Endothelial cell of umbilical vein (primary cell): ENCODE measurements around the gene IL36B. TPM values are rescaled to one million over a fixed set of nuclear protein-coding genes. Genes with fewer than 3 reads are reported as not detected.

Experiments
- BruUV-seq: library from RNA; stranded (reverse); fragments of 400-500 nt; replicated peaks from 2 replicates; lab custom pipeline; 2021; lab: Mats Ljungman, UMichigan
- CTCF ChIA-PET: fragments of 300-600, 350-600 bp; sonication (Branson Sonifier 250); formaldehyde crosslinking; loops from one replicate; lab custom pipeline; 2021; ENCODE audit warnings: antibody characterized with exemption, inconsistent platforms; lab: Charles Lee
- POLR2A ChIA-PET: fragments of 300-600, 350-600 bp; sonication (Branson Sonifier 250); formaldehyde crosslinking; loops from one replicate; lab custom pipeline; 2021; ENCODE audit warnings: antibody characterized with exemption, inconsistent platforms; lab: Charles Lee
- DNase-seq: peaks from one replicate; pipeline ENCODE4 v3.0.0-alpha.2; 2011; ENCODE audit warnings: low read depth, low spot score
- FAIRE-seq: peaks from 2 replicates; lab custom pipeline; 2011; peaks lifted over from hg19 to GRCh38; lab: Jason Lieb, UNC
- H2AFZ ChIP-seq: 2 replicates; pipeline ENCODE4 v1.6.0; 2012; ENCODE audit warnings: low read depth, low read length, control low read depth, inconsistent platforms
- H3K27ac ChIP-seq: 2 replicates; pipeline ENCODE4 v1.5.1; 2011; ENCODE audit warnings: low read depth, mild to moderate bottlenecking, control low read depth, low read length, moderate library complexity; ENCODE audit not compliant: insufficient read depth
- H3K27me3 ChIP-seq, 2 experiments: 2 replicates each; pipeline versions ENCODE4 v1.6.0 to v1.6.1; 2011; ENCODE audit warnings: low read length in 2 of 2, mixed read lengths in 1 of 2; ENCODE audit not compliant: control insufficient read depth in 2 of 2, insufficient read depth in 2 of 2
- H3K36me3 ChIP-seq, 2 experiments: 2 replicates in 1 of 2; 3 replicates in 1 of 2; pipeline ENCODE4 v1.5.1; 2011; ENCODE audit warnings: low read length in 2 of 2, mild to moderate bottlenecking in 1 of 2, moderate library complexity in 1 of 2; ENCODE audit not compliant: control insufficient read depth in 2 of 2, insufficient read depth in 2 of 2; ENCODE audit errors: extremely low read depth in 1 of 2
- H3K4me1 ChIP-seq: 3 replicates; pipeline ENCODE4 v1.5.1; 2011; ENCODE audit warnings: mild to moderate bottlenecking, low read length; ENCODE audit not compliant: control insufficient read depth, insufficient read depth; ENCODE audit errors: extremely low read depth
- H3K4me2 ChIP-seq: 2 replicates; pipeline ENCODE4 v1.6.1; 2011; ENCODE audit warnings: low read length, control low read depth, mixed read lengths; ENCODE audit not compliant: insufficient read depth
- H3K4me3 ChIP-seq, 3 experiments: fragments of 200-600 bp in 1 of 3; sonication (generic), shearing (Covaris generic) in 1 of 3; replicated peaks in 1 of 3; 2 replicates each; pipeline ENCODE4 v1.5.1; 2011 to 2016; ENCODE audit warnings: control low read depth in 3 of 3, low read length in 3 of 3, mild to moderate bottlenecking in 2 of 3, inconsistent platforms in 1 of 3, low read depth in 1 of 3, moderate library complexity in 1 of 3; ENCODE audit not compliant: insufficient read depth in 1 of 3
- H3K79me2 ChIP-seq: 2 replicates; pipeline ENCODE4 v1.6.0; 2012; ENCODE audit warnings: low read length, inconsistent platforms; ENCODE audit not compliant: control insufficient read depth, insufficient read depth
- H3K9ac ChIP-seq: replicated peaks from 2 replicates; pipeline ENCODE3; 2011; ENCODE audit warnings: low read length, control low read depth; ENCODE audit not compliant: insufficient read depth; ENCODE audit errors: extremely low read depth
- H3K9me1 ChIP-seq: replicated peaks from 3 replicates; pipeline ENCODE4 v1.6.0; 2011; ENCODE audit warnings: mild to moderate bottlenecking, low read length; ENCODE audit not compliant: control insufficient read depth, insufficient read depth; ENCODE audit errors: extremely low read depth
- H3K9me3 ChIP-seq: replicated peaks from 2 replicates; pipeline ENCODE4 v1.5.1; 2012; ENCODE audit warnings: low read length, inconsistent platforms; ENCODE audit not compliant: control insufficient read depth, insufficient read depth
- H4K20me1 ChIP-seq: replicated peaks from 2 replicates; pipeline ENCODE3; 2011; ENCODE audit warnings: mild to moderate bottlenecking, low read length; ENCODE audit not compliant: control insufficient read depth, insufficient read depth; ENCODE audit errors: extremely low read depth
- CTCF ChIP-seq, 2 donors: IDR thresholded peaks; 1 replicate in 1 of 2; 2 replicates in 1 of 2; pipeline ENCODE4 v1.5.1; 2011; ENCODE audit warnings: low read length in 2 of 2, mild to moderate bottlenecking in 2 of 2, moderate library complexity in 2 of 2, control low read depth in 1 of 2, inconsistent platforms in 1 of 2, low read depth in 1 of 2; ENCODE audit not compliant: insufficient read depth in 1 of 2; ENCODE audit errors: extremely low read depth in 1 of 2
- EZH2 ChIP-seq: IDR thresholded peaks from 2 replicates; pipeline ENCODE4 v1.6.1; 2012; ENCODE audit warnings: borderline replicate concordance, low read depth, mild to moderate bottlenecking, moderate library complexity, low read length, inconsistent platforms; ENCODE audit not compliant: severe bottlenecking
- FOS ChIP-seq: IDR thresholded peaks from 2 replicates; pipeline ENCODE4 v1.6.1; 2011; ENCODE audit warnings: mild to moderate bottlenecking, low read length, moderate library complexity, borderline replicate concordance; ENCODE audit not compliant: insufficient read depth
- GATA2 ChIP-seq: IDR thresholded peaks from 2 replicates; pipeline ENCODE4 v1.7.0; 2011; ENCODE audit warnings: low read depth, mild to moderate bottlenecking, moderate library complexity, mixed read lengths, low read length; ENCODE audit not compliant: insufficient read length, insufficient read depth
- JUN ChIP-seq: IDR thresholded peaks from 2 replicates; pipeline ENCODE4 v1.6.1; 2011; ENCODE audit warnings: borderline replicate concordance, low read depth; ENCODE audit not compliant: insufficient read length, insufficient read depth
- MAX ChIP-seq: IDR thresholded peaks from 2 replicates; pipeline ENCODE4 v1.6.1; 2011; ENCODE audit not compliant: insufficient read depth, insufficient read length
- MYC ChIP-seq: IDR thresholded peaks from one replicate; pipeline ENCODE4 v1.6.1; 2011; ENCODE audit warnings: mild to moderate bottlenecking, low read depth, low read length
- POLR2A ChIP-seq: IDR thresholded peaks from 2 replicates; pipeline ENCODE4 v1.6.1; 2012; ENCODE audit warnings: low read depth, mild to moderate bottlenecking, control low read depth, low read length
- POLR2AphosphoS5 ChIP-seq: IDR thresholded peaks from 2 replicates; pipeline ENCODE4 v1.6.1; 2012; ENCODE audit warnings: low read depth, mild to moderate bottlenecking, control low read depth, low read length, moderate library complexity; ENCODE audit not compliant: insufficient read depth
- dilution Hi-C: fragments of 300-500 bp; cut with MboI; formaldehyde crosslinking; loops from one replicate; pipeline ENCODE4 v1.15.0; 2019; ENCODE audit warnings: low sequenced_read_pairs; ENCODE audit not compliant: extremely low pct_ligation_motif_present
- intact Hi-C: fragments of 100-400 bp; cut with micrococcal nuclease; formaldehyde crosslinking; loops from one replicate; pipeline ENCODE4 v1.10.0; 2022
- polyA plus RNA-seq, 4 experiments: library from polyadenylated mRNA; depleted of rRNA in 3 of 4; stranded (reverse) in 3 of 4; unstranded in 1 of 4; fragments of >200 nt; gene quantifications; 2 replicates each; pipeline versions ENCODE4 v1.2.1 to v1.2.3, GENCODE V29; 2011 to 2012; ENCODE audit warnings: missing spikeins in 1 of 4
- total RNA-seq: library from RNA; stranded (reverse); gene quantifications from 2 replicates; pipeline ENCODE4 v1.2.3, GENCODE V29; 2021

IL36B gene
- total and polyA plus RNA-seq, 2 donors (not counting 3 experiments of a cell fraction or from before 2014, with no cell fraction given), result not detected

DNA sequence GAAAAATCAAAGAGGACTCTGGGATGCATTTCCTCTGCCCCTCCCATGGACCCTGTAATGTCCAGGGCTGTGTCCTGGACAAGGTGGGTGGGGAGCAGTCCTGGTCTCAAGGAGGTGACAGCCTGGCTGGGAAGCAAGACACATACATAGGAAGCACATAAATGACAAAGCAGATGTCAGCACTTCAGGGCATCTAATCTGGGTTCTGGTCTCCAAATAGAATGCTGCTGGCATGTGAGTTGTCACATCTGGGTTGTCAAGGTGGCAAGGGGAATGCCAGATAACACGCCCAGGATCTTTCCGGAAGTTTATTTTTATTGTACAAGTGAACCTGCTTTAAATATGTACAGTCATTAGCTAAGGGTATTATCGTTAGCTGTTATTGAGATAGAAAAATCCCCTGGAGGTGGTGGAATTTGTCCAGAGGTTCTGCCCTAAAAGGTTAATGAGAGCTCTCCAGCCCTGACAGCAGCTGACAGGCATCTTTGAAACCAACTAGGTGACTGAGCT, 20.7 kb upstream of the IL36B start:
- Histone ChIP-seq H2AFZ (no peak overlapping the region), H3K9me1 (no peaks in the 10 kb centered on the region), H3K27ac (no peak overlapping the region), H3K9ac (no peak overlapping the region), H3K4me2 (no peak overlapping the region), H3K9me3 (no peaks in the 10 kb centered on the region), H3K36me3 (no peaks in the 10 kb centered on the region), H3K4me3 (no peak overlapping the region), H3K4me1 (no peaks in the 10 kb centered on the region), H3K27me3 (no peaks in the 10 kb centered on the region), H4K20me1 (no peaks in the 10 kb centered on the region), H3K79me2 (no peaks in the 10 kb centered on the region)
- ChIA-PET CTCF (interaction anchor here (0.9 to 1.3 kb wide), 2 partner anchors 9 kb away, joined by 3 to 4 read pairs; no protein-coding TSS in a partner anchor), POLR2A (no interaction called here)
- TF ChIP-seq MAX (no peak), FOS (no peak), POLR2A (no peak), MYC (no peak), EZH2 (no peak), GATA2 (no peak), POLR2AphosphoS5 (no peak), CTCF (IDR thresholded peaks at IDR 0.05; ENCODE audit: extremely low read depth in 1 of 2, insufficient read depth in 1 of 2, low read depth in 1 of 2, low read length in 2 of 2) (no peak), JUN (no peak)
- no TSS peak for BruUV-seq
- FAIRE-seq, result no peak
- dilution Hi-C loops (no loop called here), intact Hi-C loops (no loop called here)
- no peak for DNase-seq
